Hepatic stellate cell (primary cell): Measurements from ENCODE around the gene TAAR2.
A peak's percentile ranks its signal among the peaks of the same experiment; 100 is the strongest.
"Not testable (repeated sequence)": the region's sequence is repeated elsewhere in the genome, so short reads cannot be mapped to it uniquely, and the experiment has no call there.

ENCODE experiments used
- DNase-seq: peaks from one replicate; pipeline ENCODE4 v3.0.0; 2011; ENCODE audit warnings: low spot score

Gene TAAR2

GRCh38 chr6:132624175-132624574 lies at the start of gene TAAR2:
TAAR2 (minus strand) TSS chr6:132624275; CDS start chr6:132624275, 0 bp downstream.
- DNase-seq, result no peak

DNA sequence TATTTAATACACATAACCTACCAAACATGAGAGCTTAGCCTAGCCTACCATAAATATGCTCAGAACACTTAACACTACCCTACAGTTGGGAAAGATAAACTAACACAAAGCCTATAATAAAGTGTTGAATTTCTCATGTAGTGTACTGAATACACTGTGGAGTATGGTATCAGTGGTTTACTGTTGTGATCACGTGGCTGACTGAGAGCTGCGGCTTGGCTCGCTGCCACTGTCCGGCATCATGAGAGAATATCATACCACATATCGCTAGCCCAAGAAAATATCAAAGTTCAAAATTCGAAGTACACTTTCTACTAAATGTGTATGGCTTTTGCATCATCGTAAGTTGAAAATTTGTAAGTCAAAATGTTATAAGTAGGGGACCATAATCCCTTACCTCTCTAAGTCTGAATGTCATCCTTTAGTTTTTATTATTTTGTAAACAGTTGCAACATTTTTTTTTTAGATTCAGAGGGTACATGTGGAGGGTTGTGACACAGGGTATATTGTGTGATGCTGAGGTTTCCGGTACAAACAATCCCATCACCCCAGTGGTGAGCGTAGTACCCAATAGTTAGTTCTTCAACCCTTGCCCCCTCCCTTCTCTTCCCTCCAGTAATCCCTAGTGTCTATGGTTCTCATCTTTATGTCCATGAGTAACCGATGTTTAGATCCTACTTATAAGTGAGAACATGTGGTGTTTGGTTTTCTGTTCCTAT lies 49.5 kb upstream of the TAAR2 start:
- no peak for DNase-seq

DNA sequence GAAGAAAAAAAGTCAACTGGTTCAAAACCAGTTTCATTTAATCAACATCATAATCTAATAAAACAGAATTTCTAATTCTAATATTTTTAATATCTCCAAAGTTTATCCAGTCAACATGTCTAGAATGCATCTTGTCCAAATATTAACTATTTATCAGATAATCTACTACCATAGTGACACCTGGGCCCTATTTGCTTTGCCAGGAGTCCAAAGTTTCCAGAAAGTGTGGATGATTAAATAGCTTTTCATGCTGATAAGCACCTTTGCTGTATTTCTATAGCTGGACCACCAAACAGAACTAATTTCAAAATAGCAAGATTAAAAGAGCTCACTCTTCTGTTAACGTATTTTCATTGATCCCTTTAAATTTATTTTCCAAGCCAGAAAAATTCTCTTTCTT lies 47.2 kb upstream of the TAAR2 start:
- no peak for DNase-seq

GRCh38 chr6:132669690-132670291 lies 45.7 kb upstream of the TAAR2 start:
- DNase-seq, result peak; percentile 8

- no peak for DNase-seq
Measured at GRCh38 chr6:132666118-132666517, 42.0 kb upstream of the TAAR2 start.

DNA sequence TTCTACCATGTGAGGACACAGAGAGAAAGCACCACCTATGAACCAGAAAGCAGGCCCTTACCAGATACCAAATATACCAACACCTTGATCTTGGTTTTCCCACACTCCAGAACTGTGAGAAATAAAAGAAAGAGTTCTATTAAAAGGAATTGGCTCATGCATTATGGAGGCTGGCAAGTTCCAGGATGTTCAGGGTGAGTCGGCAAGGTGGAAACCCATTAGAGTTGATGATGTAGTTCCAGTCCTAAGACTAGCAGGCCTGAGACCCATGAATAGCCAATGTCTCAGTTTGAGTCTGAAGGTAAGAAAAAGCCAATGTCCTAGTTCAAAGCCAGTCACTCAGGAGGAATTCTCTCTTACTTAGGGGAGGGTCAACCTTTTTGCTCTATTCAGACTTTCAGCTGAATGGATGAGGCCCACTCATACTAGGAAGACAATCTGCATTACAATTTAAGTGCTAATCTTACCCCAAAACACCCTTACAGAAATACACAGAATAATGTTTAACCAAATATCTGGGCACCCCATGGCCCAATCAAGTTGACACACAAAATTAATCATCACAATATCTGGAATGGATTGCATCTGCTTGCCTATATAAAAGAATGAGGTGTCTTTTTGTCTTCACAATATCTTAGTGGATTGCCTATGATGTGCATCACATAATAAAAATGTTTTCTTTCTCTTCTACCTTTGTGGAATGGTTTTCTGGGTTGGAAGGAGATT lies 40.4 kb upstream of the TAAR2 start:
- no peak for DNase-seq

GRCh38 chr6:132663661-132664060 lies 39.6 kb upstream of the TAAR2 start:
- DNase-seq, result no peak

- DNase-seq, result no peak
Measured at GRCh38 chr6:132661906-132662305, 37.8 kb upstream of the TAAR2 start.

DNA sequence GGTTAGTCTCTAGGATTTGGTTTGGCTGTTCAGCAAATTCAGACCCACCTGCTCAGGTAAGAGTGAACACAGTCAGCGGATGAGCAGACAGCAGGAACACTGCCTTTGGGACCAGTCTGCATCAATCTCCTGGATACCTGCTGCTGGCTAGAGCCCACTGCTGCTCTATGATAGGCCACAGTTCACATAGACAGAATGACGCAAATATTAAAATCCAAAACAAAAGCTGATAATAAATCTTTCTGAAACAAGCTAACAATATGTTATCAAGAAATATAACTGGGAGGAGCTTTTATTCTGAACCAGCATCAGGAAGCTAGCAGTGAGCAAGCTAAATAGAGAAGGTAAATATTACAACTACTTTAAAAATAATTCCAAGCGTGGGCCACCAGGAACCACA lies 35.0 kb upstream of the TAAR2 start, which contains the start of gene TAAR1:
Gene TAAR1, minus strand, starts transcription at position 101 of the 400 bp plus-strand sequence. CDS start 13,179 bp downstream, outside the sequence.
- DNase-seq, result no peak

DNA sequence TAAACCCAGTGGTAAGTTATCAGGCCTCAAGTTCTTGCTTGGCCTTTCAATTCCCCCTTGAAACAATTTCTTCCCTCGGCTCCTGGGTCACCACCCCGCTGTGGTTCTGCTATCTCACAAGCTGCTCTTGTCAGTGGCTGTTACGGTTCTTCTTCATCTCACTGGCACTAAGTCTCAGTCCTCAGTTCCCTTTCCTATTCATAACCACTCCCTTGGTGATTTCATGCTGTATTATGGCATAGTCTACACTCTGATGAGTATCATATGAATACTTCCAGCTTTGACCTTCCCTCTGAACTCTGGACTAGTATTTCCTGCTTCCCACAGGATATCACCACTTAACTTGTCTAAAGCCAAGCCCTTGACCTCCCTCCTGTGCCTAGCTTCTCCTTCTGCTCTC lies 27.0 kb upstream of the TAAR2 start:
- DNase-seq, result no peak

DNA sequence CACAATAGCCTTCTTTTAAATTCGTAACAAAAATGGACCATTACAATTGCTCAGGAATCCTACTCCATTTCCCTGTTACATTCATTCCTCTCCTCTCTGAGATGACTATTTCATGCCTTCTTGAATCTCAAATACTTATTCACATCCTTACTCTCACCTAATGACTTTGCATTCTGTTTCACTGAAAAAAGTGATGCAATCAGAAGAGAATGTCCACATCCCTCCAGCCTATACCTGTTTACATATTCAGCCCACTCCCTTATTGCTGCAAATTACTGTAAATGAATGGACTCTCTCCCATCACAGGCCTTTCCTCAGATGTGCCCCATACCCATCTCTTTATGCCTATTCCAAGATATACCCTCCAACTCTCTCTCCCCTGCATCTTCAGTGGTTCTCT lies 26.4 kb upstream of the TAAR2 start:
- DNase-seq, result no peak

DNA sequence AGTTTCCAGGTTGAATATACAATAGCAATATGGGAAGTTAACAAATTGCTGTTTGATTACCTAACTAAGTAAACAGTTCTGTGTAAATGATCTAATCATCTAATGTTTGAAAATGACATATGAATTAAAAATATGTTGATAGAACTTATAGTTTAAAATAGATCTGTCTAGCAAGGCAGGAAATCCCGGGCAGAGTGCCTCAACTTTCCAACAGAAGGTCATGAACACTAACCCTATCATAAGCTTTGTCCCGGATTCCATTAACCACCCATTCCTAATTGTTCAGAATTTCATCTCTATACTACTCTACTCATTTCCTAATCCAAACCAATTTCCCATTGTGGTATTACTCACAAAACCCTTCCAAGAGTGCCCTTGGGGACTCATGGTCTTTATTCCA lies 24.8 kb upstream of the TAAR2 start:
- no peak for DNase-seq

DNA sequence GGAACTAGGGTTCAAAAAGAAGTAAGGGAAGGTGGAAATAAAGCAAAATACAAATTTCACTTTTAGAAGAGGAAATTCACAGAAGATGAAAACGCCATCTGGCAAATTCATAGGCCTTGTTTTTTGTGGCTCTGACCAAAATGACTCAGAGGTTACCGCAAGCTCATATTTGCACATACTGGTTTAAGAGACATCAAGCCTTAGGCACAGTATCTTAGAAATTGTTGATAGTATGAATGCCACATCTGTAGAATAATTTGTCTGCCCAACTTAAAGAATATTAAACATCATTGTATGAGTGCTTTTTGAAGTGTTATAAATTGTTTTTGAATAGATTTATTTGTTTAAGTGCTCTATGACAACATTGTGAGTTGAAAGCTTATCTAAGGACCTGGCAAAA lies 24.3 kb upstream of the TAAR2 start:
- DNase-seq, result peak; percentile 1

DNA sequence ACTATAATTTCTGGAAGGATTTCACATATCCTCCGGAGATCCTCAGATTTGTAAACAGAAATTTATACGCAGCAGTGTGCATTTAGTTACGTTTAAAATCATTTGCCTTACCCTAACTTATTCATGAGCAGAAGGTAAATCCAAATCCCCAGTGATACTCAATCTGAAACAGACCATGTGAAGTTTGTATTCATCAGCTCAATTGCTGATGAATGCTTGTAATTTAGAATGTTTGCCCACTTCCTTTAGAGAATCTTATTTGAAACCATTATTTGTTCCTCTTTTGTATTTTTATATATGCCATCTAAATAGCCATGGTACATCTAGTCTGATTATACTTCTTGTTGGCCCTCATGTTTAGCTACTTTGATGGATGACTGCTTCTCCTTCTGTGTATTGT lies 19.5 kb upstream of the TAAR2 start:
- no peak for DNase-seq

GRCh38 chr6:132637135-132637534 lies 13.1 kb upstream of the TAAR2 start:
- DNase-seq, result not testable (repeated sequence)

GRCh38 chr6:132635906-132636305 lies 11.8 kb upstream of the TAAR2 start:
- DNase-seq, result not testable (repeated sequence)

DNA sequence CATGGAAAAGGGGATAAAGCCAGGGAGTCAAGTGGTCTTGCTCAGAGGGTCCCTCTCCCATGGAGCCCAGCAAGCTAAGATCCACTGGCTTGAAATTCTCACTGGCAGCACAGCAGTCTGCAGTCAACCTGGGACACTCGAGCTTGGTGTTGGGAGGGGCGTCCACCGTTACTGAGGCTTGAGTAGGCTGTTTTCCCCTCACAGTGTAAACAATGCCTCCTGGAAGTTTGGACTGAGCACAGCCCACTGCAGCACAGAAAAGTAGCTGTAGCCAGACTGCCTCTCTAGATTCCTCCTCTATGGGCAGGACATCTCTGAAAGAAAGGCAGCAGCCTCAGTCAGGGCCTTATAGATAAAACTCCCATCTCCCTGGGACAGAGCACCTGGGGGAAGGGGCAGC lies 11.2 kb upstream of the TAAR2 start:
- not testable (repeated sequence) for DNase-seq

DNA sequence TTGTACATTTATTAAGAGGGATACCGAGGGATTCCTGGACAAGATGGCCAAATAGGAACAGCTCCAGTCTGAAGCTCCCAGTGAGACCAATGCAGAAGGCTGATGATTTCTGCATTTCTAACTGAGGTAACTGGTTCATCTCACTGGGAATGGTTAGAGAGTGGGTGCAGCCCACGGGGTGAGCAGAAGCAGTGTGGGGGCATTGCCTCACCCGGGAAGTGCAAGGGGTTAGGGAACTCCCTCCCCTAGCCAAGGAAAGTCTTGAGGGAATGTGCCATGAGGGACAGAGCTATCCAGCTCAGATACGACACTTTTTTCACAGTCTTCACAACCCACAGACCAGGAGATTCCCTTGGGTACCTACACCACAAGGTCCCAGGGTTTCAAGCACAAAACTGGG lies 10.7 kb upstream of the TAAR2 start:
- no peak for DNase-seq

DNA sequence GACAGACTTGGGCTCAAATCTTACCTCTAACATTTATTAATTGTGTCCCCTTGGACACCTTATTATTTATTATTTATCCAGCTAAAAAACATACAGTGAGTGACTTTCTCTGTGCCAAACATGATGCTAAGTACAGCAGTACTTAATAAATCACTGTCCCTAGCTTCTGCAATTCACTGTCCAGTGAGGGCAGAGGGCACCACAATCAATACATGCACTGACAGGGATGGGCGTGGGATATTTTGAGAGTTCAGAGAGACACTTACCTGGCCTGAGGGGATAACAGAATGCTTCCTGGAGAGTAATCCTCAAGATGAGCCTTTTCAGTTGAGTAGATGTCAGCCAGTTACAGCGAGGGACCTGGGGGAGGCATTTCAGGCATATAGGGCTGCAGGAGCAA lies 9.3 kb upstream of the TAAR2 start:
- no peak for DNase-seq

DNA sequence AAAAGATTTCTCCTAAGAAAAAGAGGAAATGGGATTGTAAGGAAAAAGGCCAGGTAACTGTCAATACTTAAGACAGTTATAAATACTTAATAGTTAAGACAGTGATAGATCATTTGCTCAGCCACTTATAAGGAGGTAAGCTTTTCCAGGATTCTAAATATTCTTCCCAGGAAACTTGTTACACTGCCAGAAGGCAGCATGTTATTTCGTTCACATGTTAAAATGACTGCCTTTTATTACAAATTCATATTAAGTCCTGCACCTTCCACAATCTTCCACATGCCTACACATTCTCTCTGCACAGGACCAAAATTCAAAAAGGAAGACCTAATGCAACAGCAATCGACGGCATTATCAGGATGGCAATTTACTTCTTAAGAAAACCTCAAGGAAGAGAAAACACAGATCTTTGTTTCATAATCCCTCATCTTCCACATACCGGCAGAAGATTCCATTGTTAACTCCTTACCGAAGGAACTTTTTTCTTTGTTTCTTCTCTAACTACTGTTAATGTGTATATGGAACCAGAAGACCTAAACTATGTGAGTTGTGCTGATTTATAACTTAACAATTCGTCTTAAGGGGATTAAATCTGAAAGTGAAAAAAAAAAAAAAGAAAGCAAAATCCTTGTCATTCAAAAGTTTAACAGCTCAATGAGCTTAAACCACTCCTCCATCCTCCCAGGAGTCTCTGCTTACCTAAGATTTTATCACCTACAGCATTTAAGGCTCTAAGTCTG lies 799 bp downstream of the TAAR2 start:
- no peak for DNase-seq

DNA sequence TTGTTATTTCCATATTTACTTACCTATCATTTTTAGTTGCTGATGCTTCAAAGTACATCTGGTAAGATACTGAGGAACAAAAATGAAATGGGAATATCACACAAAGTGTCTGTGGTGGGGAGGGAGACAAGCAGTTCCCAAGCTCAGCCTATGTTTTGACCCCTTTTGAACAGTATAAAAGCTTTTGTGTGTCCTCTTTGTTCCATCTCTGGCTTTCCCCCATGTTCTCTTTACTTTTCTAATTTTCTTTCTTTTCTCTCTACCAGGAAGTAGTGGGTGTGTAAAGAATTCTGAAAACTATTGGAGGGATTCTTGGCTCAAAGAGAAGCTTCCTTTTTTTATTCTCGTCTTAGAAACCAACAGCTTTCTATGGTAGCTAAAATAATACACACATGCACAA lies 7.4 kb downstream of the TAAR2 start:
- DNase-seq, result no peak

GRCh38 chr6:132614554-132614953 lies 9.5 kb downstream of the TAAR2 start:
- no peak for DNase-seq
